Large intestine (tissue), 3 donors: ENCODE measurements around the gene SKIDA1. TPM values are rescaled to one million over a fixed set of nuclear protein-coding genes. Genes with fewer than 3 reads are reported as not detected.

ENCODE experiments used
- DNase-seq, 2 donors: peaks; one replicate each; pipeline versions ENCODE4 v3.0.0 to v3.0.0-alpha.2; 2013
- H3K27ac ChIP-seq: one replicate; pipeline ENCODE4 v1.5.1; 2013; ENCODE audit warnings: low read length
- H3K27me3 ChIP-seq: 2 replicates; pipeline ENCODE4 v1.6.1; 2013; ENCODE audit warnings: low read length; ENCODE audit not compliant: control insufficient read depth, insufficient read depth
- H3K36me3 ChIP-seq: 2 replicates; pipeline ENCODE4 v1.6.1; 2013; ENCODE audit warnings: low read length; ENCODE audit not compliant: control insufficient read depth, insufficient read depth
- H3K4me1 ChIP-seq: one replicate; pipeline ENCODE4 v1.6.1; 2013; ENCODE audit warnings: low read length; ENCODE audit not compliant: control insufficient read depth, insufficient read depth
- H3K4me3 ChIP-seq: one replicate; pipeline ENCODE4 v1.5.1; 2013; ENCODE audit warnings: low read length
- H3K9me3 ChIP-seq: one replicate; pipeline ENCODE4 v1.6.1; 2013; ENCODE audit warnings: mild to moderate bottlenecking, low read depth, low read length, moderate library complexity; ENCODE audit not compliant: control insufficient read depth
- WGBS: methylation state at CpG from one replicate; pipeline ENCODE4 v1.1.5; 2013; ENCODE audit warnings: low lambda C conversion rate; ENCODE audit not compliant: insufficient coverage; 5-methylcytosine and 5-hydroxymethylcytosine counted together
- polyA plus RNA-seq: library from polyadenylated mRNA; unstranded; fragments of 120-200 nt; gene quantifications from one replicate; pipeline ENCODE4 v1.2.1, GENCODE V29; 2013

SKIDA1 gene
- polyA plus RNA-seq, 1 donor: 1.9 TPM

DNA sequence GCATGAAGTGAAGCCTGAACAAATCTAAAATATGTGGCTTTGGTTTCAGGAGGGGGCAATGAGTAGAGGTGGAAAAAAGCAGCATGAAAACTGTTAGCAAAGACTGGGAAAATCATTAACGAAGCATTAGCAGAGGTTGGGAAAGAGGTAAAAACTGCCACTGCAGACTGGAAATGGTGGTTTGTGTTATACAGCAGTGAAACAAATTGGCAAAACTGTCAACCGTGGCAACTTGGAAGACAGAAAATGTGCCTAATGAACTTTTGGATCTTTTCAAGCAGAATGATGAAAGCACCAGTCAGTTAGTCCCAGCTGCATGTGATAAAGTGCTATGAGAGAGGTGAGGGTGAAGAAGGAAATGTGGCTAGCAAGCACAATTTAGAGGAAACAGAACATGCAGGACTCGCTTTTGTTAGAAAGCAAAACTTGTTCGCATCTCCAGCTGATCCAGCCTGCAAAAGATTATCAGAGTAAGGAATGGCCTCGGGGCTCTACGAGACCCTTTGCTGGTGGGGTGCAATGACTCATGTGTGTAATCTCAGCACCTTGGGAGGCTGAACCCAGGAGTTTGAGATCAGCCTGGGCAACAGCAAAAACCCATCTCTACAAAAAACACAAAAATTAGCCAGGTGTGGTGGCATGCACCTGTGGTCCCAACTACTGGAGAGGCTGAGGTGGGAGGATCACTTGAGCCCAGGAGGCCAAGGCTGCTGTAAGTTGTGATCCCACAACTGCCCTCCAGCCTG is 45.7 kb downstream of the SKIDA1 start:
- no peaks in the 10 kb centered on the region for H3K27me3 ChIP-seq
- no peaks in the 10 kb centered on the region for H3K4me1 ChIP-seq
- no peaks in the 10 kb centered on the region for H3K9me3 ChIP-seq
- H3K4me3 ChIP-seq: no peak overlapping the region
- DNase-seq: no peak
- 75% methylated on average over 1 of the region's 6 CpGs for WGBS
- no peak overlapping the region for H3K27ac ChIP-seq
- no peaks in the 10 kb centered on the region for H3K36me3 ChIP-seq

GRCh38 chr10:21475393-21475792 is 50.1 kb downstream of the SKIDA1 start:
- WGBS: no CpG with 5 or more reads among the region's 5 CpGs
- H3K9me3 ChIP-seq: no peaks in the 10 kb centered on the region
- H3K27me3 ChIP-seq: no peaks in the 10 kb centered on the region
- H3K36me3 ChIP-seq: no peaks in the 10 kb centered on the region
- no peak overlapping the region for H3K27ac ChIP-seq
- no peaks in the 10 kb centered on the region for H3K4me1 ChIP-seq
- DNase-seq: no peak
- no peak overlapping the region for H3K4me3 ChIP-seq

DNA sequence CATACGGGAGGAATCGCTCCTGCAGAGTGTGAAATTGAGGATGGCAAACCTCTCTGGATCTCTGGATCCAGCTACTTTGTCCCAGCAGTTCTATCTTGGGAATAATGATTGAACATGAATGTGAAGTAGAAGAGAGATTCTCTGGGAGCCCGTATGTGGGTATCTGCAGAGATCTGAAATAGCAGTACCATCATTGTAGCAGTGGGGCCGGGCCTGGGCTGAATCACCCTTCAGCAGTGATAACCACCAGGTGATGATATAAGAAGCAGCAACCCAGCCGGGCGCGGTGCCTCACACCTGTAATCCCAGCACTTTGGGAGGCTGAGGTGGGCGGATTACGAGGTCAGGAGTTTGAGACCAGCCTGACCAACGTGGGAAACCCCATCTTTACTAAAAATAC is 51.9 kb downstream of the SKIDA1 start:
- Histone ChIP-seq H3K27ac (no peak overlapping the region), H3K36me3 (no peaks in the 10 kb centered on the region)
- WGBS: no CpG with 5 or more reads among the region's 10 CpGs

DNA sequence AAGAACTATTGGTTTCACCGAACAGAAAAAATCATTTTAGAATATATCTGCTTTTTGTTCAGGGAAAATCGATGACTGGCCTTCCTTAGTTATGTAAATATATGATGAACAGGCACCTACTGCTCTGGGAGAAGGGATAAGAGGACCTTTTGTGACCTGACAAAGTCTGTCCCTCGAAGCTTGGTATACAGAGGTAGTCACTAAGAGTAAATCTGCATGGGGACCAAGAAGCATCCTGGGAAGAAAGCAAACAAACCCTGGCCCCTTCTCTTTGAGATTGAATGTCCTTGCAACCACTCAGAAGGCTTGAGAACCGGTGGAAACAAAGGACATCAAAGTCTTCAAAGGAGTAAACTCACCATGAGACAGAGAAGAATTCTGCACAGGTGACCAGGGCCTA is 52.3 kb downstream of the SKIDA1 start:
- Histone ChIP-seq H3K4me3 (no peak overlapping the region), H3K4me1 (no peaks in the 10 kb centered on the region), H3K27me3 (no peaks in the 10 kb centered on the region), H3K27ac (no peak overlapping the region), H3K9me3 (no peaks in the 10 kb centered on the region), H3K36me3 (no peaks in the 10 kb centered on the region)
- WGBS: 71% methylated on average over 2 of the region's 4 CpGs
- DNase-seq: no peak

More for the DNA sequence above, 51.9 kb downstream of the SKIDA1 start:
- Histone ChIP-seq H3K27me3 (no peaks in the 10 kb centered on the region), H3K4me3 (no peak overlapping the region), H3K4me1 (no peaks in the 10 kb centered on the region), H3K9me3 (no peaks in the 10 kb centered on the region)
- no peak for DNase-seq

DNA sequence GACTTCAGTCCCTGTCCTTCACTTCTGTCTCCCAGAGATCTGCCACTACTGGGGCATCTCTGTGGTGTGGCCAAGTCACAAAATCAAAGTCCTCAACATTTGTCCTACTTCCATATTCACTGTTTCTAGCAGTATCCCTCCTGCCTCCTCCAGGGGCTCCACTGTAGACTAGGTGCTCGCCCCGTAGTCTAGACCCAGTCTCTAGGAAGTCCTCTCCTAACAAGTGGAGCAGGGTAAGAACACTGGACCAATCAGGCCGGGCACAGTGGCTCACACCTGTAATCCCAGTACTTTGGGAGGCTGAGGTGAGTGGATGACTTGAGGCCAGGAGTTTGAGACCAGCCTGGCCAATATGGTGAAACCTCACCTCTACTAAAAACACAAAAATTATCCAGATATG is 57.4 kb downstream of the SKIDA1 start:
- H3K27me3 ChIP-seq: no peaks in the 10 kb centered on the region
- no peak overlapping the region for H3K4me3 ChIP-seq
- no peak for DNase-seq
- WGBS: no CpG with 5 or more reads among the region's 3 CpGs
- no peak overlapping the region for H3K27ac ChIP-seq
- no peaks in the 10 kb centered on the region for H3K9me3 ChIP-seq
- H3K4me1 ChIP-seq: no peaks in the 10 kb centered on the region
- no peaks in the 10 kb centered on the region for H3K36me3 ChIP-seq

GRCh38 chr10:21467633-21468032 is 57.8 kb downstream of the SKIDA1 start:
- Histone ChIP-seq H3K4me3 (no peak overlapping the region), H3K4me1 (no peaks in the 10 kb centered on the region), H3K27ac (no peak overlapping the region), H3K9me3 (no peaks in the 10 kb centered on the region), H3K27me3 (no peaks in the 10 kb centered on the region), H3K36me3 (no peaks in the 10 kb centered on the region)
- no peak for DNase-seq
- no CpG with 5 or more reads among the region's 1 CpG for WGBS

- WGBS: 100% methylated on average over 1 of the region's 7 CpGs
- no peak overlapping the region for H3K4me3 ChIP-seq
- no peaks in the 10 kb centered on the region for H3K4me1 ChIP-seq
- DNase-seq: no peak
- no peaks in the 10 kb centered on the region for H3K27me3 ChIP-seq
- no peaks in the 10 kb centered on the region for H3K9me3 ChIP-seq
- no peak overlapping the region for H3K27ac ChIP-seq
- no peaks in the 10 kb centered on the region for H3K36me3 ChIP-seq
These were observed 61.3 kb downstream of the SKIDA1 start for GRCh38 chr10:21464134-21464533.

Other genes starting within 250 kb of the SKIDA1 start
- 39.4 TPM for gene MLLT10, start 8.6 kb upstream of the SKIDA1 start, polyA plus RNA-seq